Endothelial cell of umbilical vein (primary cell): ENCODE measurements around the gene PER1. TPM values are rescaled to one million over a fixed set of nuclear protein-coding genes. Genes with fewer than 3 reads are reported as not detected.

ENCODE experiments used
- BruUV-seq: library from RNA; stranded (reverse); fragments of 400-500 nt; replicated peaks from 2 replicates; lab custom pipeline; 2021; lab: Mats Ljungman, UMichigan
- CTCF ChIA-PET: fragments of 300-600, 350-600 bp; sonication (Branson Sonifier 250); formaldehyde crosslinking; loops from one replicate; lab custom pipeline; 2021; ENCODE audit warnings: antibody characterized with exemption, inconsistent platforms; lab: Charles Lee
- POLR2A ChIA-PET: fragments of 300-600, 350-600 bp; sonication (Branson Sonifier 250); formaldehyde crosslinking; loops from one replicate; lab custom pipeline; 2021; ENCODE audit warnings: antibody characterized with exemption, inconsistent platforms; lab: Charles Lee
- DNase-seq: peaks from one replicate; pipeline ENCODE4 v3.0.0-alpha.2; 2011; ENCODE audit warnings: low read depth, low spot score
- FAIRE-seq: peaks from 2 replicates; lab custom pipeline; 2011; peaks lifted over from hg19 to GRCh38; lab: Jason Lieb, UNC
- H2AFZ ChIP-seq: 2 replicates; pipeline ENCODE4 v1.6.0; 2012; ENCODE audit warnings: low read depth, low read length, control low read depth, inconsistent platforms
- H3K27ac ChIP-seq: 2 replicates; pipeline ENCODE4 v1.5.1; 2011; ENCODE audit warnings: low read depth, mild to moderate bottlenecking, control low read depth, low read length, moderate library complexity; ENCODE audit not compliant: insufficient read depth
- H3K27me3 ChIP-seq, 2 experiments: 2 replicates each; pipeline versions ENCODE4 v1.6.0 to v1.6.1; 2011; ENCODE audit warnings: low read length in 2 of 2, mixed read lengths in 1 of 2; ENCODE audit not compliant: control insufficient read depth in 2 of 2, insufficient read depth in 2 of 2
- H3K36me3 ChIP-seq, 2 experiments: 2 replicates in 1 of 2; 3 replicates in 1 of 2; pipeline ENCODE4 v1.5.1; 2011; ENCODE audit warnings: low read length in 2 of 2, mild to moderate bottlenecking in 1 of 2, moderate library complexity in 1 of 2; ENCODE audit not compliant: control insufficient read depth in 2 of 2, insufficient read depth in 2 of 2; ENCODE audit errors: extremely low read depth in 1 of 2
- H3K4me1 ChIP-seq: 3 replicates; pipeline ENCODE4 v1.5.1; 2011; ENCODE audit warnings: mild to moderate bottlenecking, low read length; ENCODE audit not compliant: control insufficient read depth, insufficient read depth; ENCODE audit errors: extremely low read depth
- H3K4me2 ChIP-seq: 2 replicates; pipeline ENCODE4 v1.6.1; 2011; ENCODE audit warnings: low read length, control low read depth, mixed read lengths; ENCODE audit not compliant: insufficient read depth
- H3K4me3 ChIP-seq, 3 experiments: fragments of 200-600 bp in 1 of 3; sonication (generic), shearing (Covaris generic) in 1 of 3; replicated peaks in 1 of 3; 2 replicates each; pipeline ENCODE4 v1.5.1; 2011 to 2016; ENCODE audit warnings: control low read depth in 3 of 3, low read length in 3 of 3, mild to moderate bottlenecking in 2 of 3, inconsistent platforms in 1 of 3, low read depth in 1 of 3, moderate library complexity in 1 of 3; ENCODE audit not compliant: insufficient read depth in 1 of 3
- H3K79me2 ChIP-seq: 2 replicates; pipeline ENCODE4 v1.6.0; 2012; ENCODE audit warnings: low read length, inconsistent platforms; ENCODE audit not compliant: control insufficient read depth, insufficient read depth
- H3K9ac ChIP-seq: replicated peaks from 2 replicates; pipeline ENCODE3; 2011; ENCODE audit warnings: low read length, control low read depth; ENCODE audit not compliant: insufficient read depth; ENCODE audit errors: extremely low read depth
- H3K9me1 ChIP-seq: replicated peaks from 3 replicates; pipeline ENCODE4 v1.6.0; 2011; ENCODE audit warnings: mild to moderate bottlenecking, low read length; ENCODE audit not compliant: control insufficient read depth, insufficient read depth; ENCODE audit errors: extremely low read depth
- H3K9me3 ChIP-seq: replicated peaks from 2 replicates; pipeline ENCODE4 v1.5.1; 2012; ENCODE audit warnings: low read length, inconsistent platforms; ENCODE audit not compliant: control insufficient read depth, insufficient read depth
- H4K20me1 ChIP-seq: replicated peaks from 2 replicates; pipeline ENCODE3; 2011; ENCODE audit warnings: mild to moderate bottlenecking, low read length; ENCODE audit not compliant: control insufficient read depth, insufficient read depth; ENCODE audit errors: extremely low read depth
- EZH2 ChIP-seq: IDR thresholded peaks from 2 replicates; pipeline ENCODE4 v1.6.1; 2012; ENCODE audit warnings: borderline replicate concordance, low read depth, mild to moderate bottlenecking, moderate library complexity, low read length, inconsistent platforms; ENCODE audit not compliant: severe bottlenecking
- FOS ChIP-seq: IDR thresholded peaks from 2 replicates; pipeline ENCODE4 v1.6.1; 2011; ENCODE audit warnings: mild to moderate bottlenecking, low read length, moderate library complexity, borderline replicate concordance; ENCODE audit not compliant: insufficient read depth
- GATA2 ChIP-seq: IDR thresholded peaks from 2 replicates; pipeline ENCODE4 v1.7.0; 2011; ENCODE audit warnings: low read depth, mild to moderate bottlenecking, moderate library complexity, mixed read lengths, low read length; ENCODE audit not compliant: insufficient read length, insufficient read depth
- JUN ChIP-seq: IDR thresholded peaks from 2 replicates; pipeline ENCODE4 v1.6.1; 2011; ENCODE audit warnings: borderline replicate concordance, low read depth; ENCODE audit not compliant: insufficient read length, insufficient read depth
- MYC ChIP-seq: IDR thresholded peaks from one replicate; pipeline ENCODE4 v1.6.1; 2011; ENCODE audit warnings: mild to moderate bottlenecking, low read depth, low read length
- POLR2A ChIP-seq: IDR thresholded peaks from 2 replicates; pipeline ENCODE4 v1.6.1; 2012; ENCODE audit warnings: low read depth, mild to moderate bottlenecking, control low read depth, low read length
- POLR2AphosphoS5 ChIP-seq: IDR thresholded peaks from 2 replicates; pipeline ENCODE4 v1.6.1; 2012; ENCODE audit warnings: low read depth, mild to moderate bottlenecking, control low read depth, low read length, moderate library complexity; ENCODE audit not compliant: insufficient read depth
- dilution Hi-C: fragments of 300-500 bp; cut with MboI; formaldehyde crosslinking; loops from one replicate; pipeline ENCODE4 v1.15.0; 2019; ENCODE audit warnings: low sequenced_read_pairs; ENCODE audit not compliant: extremely low pct_ligation_motif_present
- intact Hi-C: fragments of 100-400 bp; cut with micrococcal nuclease; formaldehyde crosslinking; loops from one replicate; pipeline ENCODE4 v1.10.0; 2022
- polyA plus RNA-seq, 4 experiments: library from polyadenylated mRNA; depleted of rRNA in 3 of 4; stranded (reverse) in 3 of 4; unstranded in 1 of 4; fragments of >200 nt; gene quantifications; 2 replicates each; pipeline versions ENCODE4 v1.2.1 to v1.2.3, GENCODE V29; 2011 to 2012; ENCODE audit warnings: missing spikeins in 1 of 4
- total RNA-seq: library from RNA; stranded (reverse); gene quantifications from 2 replicates; pipeline ENCODE4 v1.2.3, GENCODE V29; 2021
- TF ChIP-seq, protein P1 (sequence below), 2 donors: IDR thresholded peaks; 1 replicate in 1 of 2; 2 replicates in 1 of 2; pipeline ENCODE4 v1.5.1; 2011; ENCODE audit warnings: low read length in 2 of 2, mild to moderate bottlenecking in 2 of 2, moderate library complexity in 2 of 2, control low read depth in 1 of 2, inconsistent platforms in 1 of 2, low read depth in 1 of 2; ENCODE audit not compliant: insufficient read depth in 1 of 2; ENCODE audit errors: extremely low read depth in 1 of 2
- TF ChIP-seq, protein P2 (sequence below): IDR thresholded peaks from 2 replicates; pipeline ENCODE4 v1.6.1; 2011; ENCODE audit not compliant: insufficient read depth, insufficient read length

The PER1 gene
- total and polyA plus RNA-seq, 2 donors (not counting 3 experiments of a cell fraction or from before 2014, with no cell fraction given), result 12.1 to 32.1 TPM

DNA sequence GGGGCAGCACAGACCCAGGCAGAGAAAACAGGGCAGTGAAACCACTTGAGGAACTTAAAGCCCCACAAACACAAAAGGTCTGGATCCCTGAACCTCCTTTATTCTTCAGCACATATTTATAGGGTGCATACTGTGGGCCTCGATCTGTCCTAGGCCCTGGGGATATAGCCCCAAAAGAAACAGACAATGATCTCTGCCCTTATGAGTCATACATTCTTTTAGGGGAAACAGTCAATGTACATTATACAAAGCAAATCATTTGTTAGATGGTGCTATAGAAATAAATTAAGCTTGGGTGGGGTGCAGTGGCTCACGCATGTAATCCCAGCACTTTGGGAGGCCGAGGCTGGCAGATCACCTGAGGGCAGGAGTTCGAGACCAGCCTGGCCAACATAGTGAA is 18.3 kb downstream of the PER1 start:
- Histone ChIP-seq H3K27ac (no peak overlapping the region), H4K20me1 (no peaks in the 10 kb centered on the region), H3K4me1 (peaks cover 10% of the 10 kb centered on the region), H3K4me2 (no peak overlapping the region), H3K79me2 (no peaks in the 10 kb centered on the region), H3K36me3 (no peaks in the 10 kb centered on the region), H3K27me3 (no peaks in the 10 kb centered on the region), H3K9me1 (no peaks in the 10 kb centered on the region), H2AFZ (no peak overlapping the region), H3K9me3 (no peaks in the 10 kb centered on the region), H3K4me3 (no peak overlapping the region), H3K9ac (no peak overlapping the region)
- DNase-seq, result no peak
- no peak for FAIRE-seq
- dilution Hi-C loops (no loop called here), intact Hi-C loops (no loop called here)
- no peak for TF ChIP-seq JUN
- TF ChIP-seq POLR2AphosphoS5, result no peak
- no peak for TF ChIP-seq POLR2A
- no peak for TF ChIP-seq GATA2
- CTCF ChIA-PET, result no interaction called here
- BruUV-seq, result no TSS peak
- POLR2A ChIA-PET, result interaction anchor here (1.2 kb wide), 1 partner anchor 39 kb away, joined by 3 read pairs; no protein-coding TSS in a partner anchor

DNA sequence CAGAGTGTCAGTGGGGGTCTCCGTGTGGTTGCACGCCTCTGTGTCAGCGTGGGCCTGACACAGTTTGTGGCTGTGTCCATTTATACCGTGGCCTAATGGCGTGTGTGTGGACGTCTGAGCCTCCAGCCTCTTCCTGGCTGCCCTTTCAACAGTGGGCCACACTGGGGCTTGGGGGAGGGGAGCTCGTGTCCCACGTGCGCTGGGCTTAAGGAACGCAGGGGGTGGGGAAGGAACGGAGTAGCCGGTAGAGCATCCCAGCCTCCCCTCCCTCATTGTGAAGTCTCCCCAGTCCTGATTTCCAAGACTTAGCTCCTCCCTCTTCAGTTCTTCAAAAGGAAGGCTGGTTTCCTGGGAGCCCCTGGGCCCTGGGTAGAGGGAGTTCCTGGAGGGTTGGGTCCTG is 18.8 kb downstream of the PER1 start:
- no peak for TF ChIP-seq GATA2
- TF ChIP-seq, protein P1, sequence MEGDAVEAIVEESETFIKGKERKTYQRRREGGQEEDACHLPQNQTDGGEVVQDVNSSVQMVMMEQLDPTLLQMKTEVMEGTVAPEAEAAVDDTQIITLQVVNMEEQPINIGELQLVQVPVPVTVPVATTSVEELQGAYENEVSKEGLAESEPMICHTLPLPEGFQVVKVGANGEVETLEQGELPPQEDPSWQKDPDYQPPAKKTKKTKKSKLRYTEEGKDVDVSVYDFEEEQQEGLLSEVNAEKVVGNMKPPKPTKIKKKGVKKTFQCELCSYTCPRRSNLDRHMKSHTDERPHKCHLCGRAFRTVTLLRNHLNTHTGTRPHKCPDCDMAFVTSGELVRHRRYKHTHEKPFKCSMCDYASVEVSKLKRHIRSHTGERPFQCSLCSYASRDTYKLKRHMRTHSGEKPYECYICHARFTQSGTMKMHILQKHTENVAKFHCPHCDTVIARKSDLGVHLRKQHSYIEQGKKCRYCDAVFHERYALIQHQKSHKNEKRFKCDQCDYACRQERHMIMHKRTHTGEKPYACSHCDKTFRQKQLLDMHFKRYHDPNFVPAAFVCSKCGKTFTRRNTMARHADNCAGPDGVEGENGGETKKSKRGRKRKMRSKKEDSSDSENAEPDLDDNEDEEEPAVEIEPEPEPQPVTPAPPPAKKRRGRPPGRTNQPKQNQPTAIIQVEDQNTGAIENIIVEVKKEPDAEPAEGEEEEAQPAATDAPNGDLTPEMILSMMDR (IDR thresholded peaks at IDR 0.05; ENCODE audit: extremely low read depth in 1 of 2, insufficient read depth in 1 of 2, low read depth in 1 of 2, low read length in 2 of 2), result no peak
- TF ChIP-seq FOS, result no peak
- TF ChIP-seq JUN, result no peak
- no peak for TF ChIP-seq EZH2
- TF ChIP-seq POLR2A, result no peak
- no peak for TF ChIP-seq POLR2AphosphoS5
- TF ChIP-seq MYC, result no peak
- TF ChIP-seq, protein P2, sequence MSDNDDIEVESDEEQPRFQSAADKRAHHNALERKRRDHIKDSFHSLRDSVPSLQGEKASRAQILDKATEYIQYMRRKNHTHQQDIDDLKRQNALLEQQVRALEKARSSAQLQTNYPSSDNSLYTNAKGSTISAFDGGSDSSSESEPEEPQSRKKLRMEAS, result no peak
- Histone ChIP-seq H4K20me1 (no peaks in the 10 kb centered on the region), H3K4me3 (no peak overlapping the region), H3K9me1 (no peaks in the 10 kb centered on the region), H3K27ac (no peak overlapping the region), H3K4me2 (no peak overlapping the region), H3K4me1 (peaks cover 9% of the 10 kb centered on the region), H3K27me3 (no peaks in the 10 kb centered on the region), H3K9me3 (no peaks in the 10 kb centered on the region), H3K9ac (no peak overlapping the region), H3K36me3 (no peaks in the 10 kb centered on the region), H3K79me2 (no peaks in the 10 kb centered on the region), H2AFZ (no peak overlapping the region)
- ChIA-PET CTCF (no interaction called here), POLR2A (interaction anchor here (0.7 kb wide), 1 partner anchor 40 kb away, joined by 4 read pairs; no protein-coding TSS in a partner anchor)
- BruUV-seq, result no TSS peak
- DNase-seq, result no peak
- no peak for FAIRE-seq
- intact Hi-C loops (no loop called here), dilution Hi-C loops (no loop called here)
